HepG2 (cell line): Measurements from ENCODE around the gene UBAC1. TPM values are rescaled to one million over a fixed set of nuclear protein-coding genes. Genes with fewer than 3 reads are reported as not detected.

Experiments
- ASH2L ChIP-seq: fragments of 300-600, 200-600 bp; sonication (generic); IDR thresholded peaks from 2 replicates; pipeline ENCODE4 v1.7.0; 2017; ENCODE audit warnings: low read depth, mild to moderate bottlenecking, moderate library complexity, mixed read lengths, low read length; ENCODE audit not compliant: insufficient read length
- BCL6 ChIP-seq: IDR thresholded peaks from 2 replicates; pipeline ENCODE4 v1.6.1; 2016; ENCODE audit warnings: missing genetic modification reagents, missing compliant biosample characterization
- HNRNPLL ChIP-seq: fragments of 200-400 bp; formaldehyde crosslinking; IDR thresholded peaks from 2 replicates; pipeline ENCODE4 v1.6.1; 2017; ENCODE audit warnings: mild to moderate bottlenecking, low read depth, low read length; ENCODE audit not compliant: poor library complexity, severe bottlenecking
- PHF21A ChIP-seq: sonication (generic); formaldehyde crosslinking; IDR thresholded peaks from 2 replicates; pipeline ENCODE4 v1.5.0; 2020; ENCODE audit warnings: mild to moderate bottlenecking, missing genetic modification reagents
- PRPF4 ChIP-seq: fragments of 200-400 bp; formaldehyde crosslinking; IDR thresholded peaks from 2 replicates; pipeline ENCODE4 v1.6.1; 2016; ENCODE audit warnings: low read length, low read depth; ENCODE audit not compliant: poor library complexity, severe bottlenecking
- SIN3A ChIP-seq: IDR thresholded peaks from 2 replicates; pipeline ENCODE4 v1.6.1; 2011; ENCODE audit warnings: low read depth, mild to moderate bottlenecking, control low read depth, low read length, borderline replicate concordance
- SOX13 ChIP-seq, 3 experiments: fragments of 450-650 bp in 1 of 3; sonication (generic) in 1 of 3; formaldehyde crosslinking in 1 of 3; IDR thresholded peaks in 2 of 3; conservative IDR thresholded peaks in 1 of 3; 2 replicates each; pipeline versions ENCODE4 v1.5.0 to v1.6.1; 2016 to 2020; ENCODE audit warnings: antibody characterized with exemption in 1 of 3, mild to moderate bottlenecking in 1 of 3, missing compliant biosample characterization in 1 of 3, missing genetic modification reagents in 1 of 3, moderate library complexity in 1 of 3
- TAF1 ChIP-seq: sonication (generic); formaldehyde crosslinking; IDR thresholded peaks from 2 replicates; pipeline ENCODE4 v1.4.0; 2020; ENCODE audit warnings: missing genetic modification reagents
- ZFP36L1 ChIP-seq: sonication (generic); formaldehyde crosslinking; IDR thresholded peaks from 2 replicates; pipeline ENCODE4 v1.8.0; 2022; ENCODE audit warnings: mild to moderate bottlenecking, missing genetic modification reagents, moderate library complexity
- ZNF24 ChIP-seq: fragments of 450-650 bp; IDR thresholded peaks from 2 replicates; pipeline ENCODE4 v1.6.1; 2017; ENCODE audit warnings: antibody characterized with exemption, mild to moderate bottlenecking
- ZNF607 ChIP-seq: sonication (generic); formaldehyde crosslinking; IDR thresholded peaks from 2 replicates; pipeline ENCODE4 v1.5.1; 2020; ENCODE audit warnings: missing genetic modification reagents, mild to moderate bottlenecking, borderline replicate concordance
- ZNF724P ChIP-seq: sonication (generic); formaldehyde crosslinking; IDR thresholded peaks from 2 replicates; pipeline ENCODE4 v1.8.0; 2022; ENCODE audit warnings: missing genetic modification reagents, borderline replicate concordance
- polyA plus RNA-seq, 8 experiments: library from polyadenylated mRNA; depleted of rRNA in 3 of 8; stranded (reverse) in 7 of 8; unstranded in 1 of 8; fragments of >200 nt; fragmentation: Illumina TruSeq in 4 of 8; extraction: Trizol in 4 of 8; gene quantifications; 2 replicates each; pipeline versions ENCODE4 v1.2.1 to v1.2.3, GENCODE V29; 2011 to 2016; ENCODE audit warnings: low read depth in 4 of 8, missing spikeins in 1 of 8, mixed read lengths in 1 of 8; ENCODE audit not compliant: insufficient read depth in 1 of 8
- total RNA-seq, 5 experiments: library from RNA; depleted of rRNA; stranded (reverse); fragments of >200 nt; fragmentation: Illumina TruSeq; extraction: Trizol; gene quantifications; 2 replicates each; pipeline ENCODE4 v1.2.3, GENCODE V29; 2016; ENCODE audit warnings: low read depth in 1 of 5
- TF ChIP-seq, protein P1 (sequence below): IDR thresholded peaks from 2 replicates; pipeline ENCODE4 v1.6.1; 2016; ENCODE audit warnings: low read depth, missing genetic modification reagents, missing compliant biosample characterization
- TF ChIP-seq, protein P2 (sequence below): sonication (generic); formaldehyde crosslinking; IDR thresholded peaks from 2 replicates; pipeline ENCODE4 v1.4.0; 2020; ENCODE audit warnings: missing genetic modification reagents, borderline replicate concordance
- TF ChIP-seq, protein P3 (sequence below): sonication (generic); formaldehyde crosslinking; IDR thresholded peaks from 2 replicates; pipeline ENCODE4 v1.4.0; 2020; ENCODE audit warnings: missing genetic modification reagents

The UBAC1 gene
- total and polyA plus RNA-seq, 2 of the 13 experiments (the other 11 are each of a cell fraction or from before 2014, with no cell fraction given) = 32.2 to 34.1 TPM

DNA sequence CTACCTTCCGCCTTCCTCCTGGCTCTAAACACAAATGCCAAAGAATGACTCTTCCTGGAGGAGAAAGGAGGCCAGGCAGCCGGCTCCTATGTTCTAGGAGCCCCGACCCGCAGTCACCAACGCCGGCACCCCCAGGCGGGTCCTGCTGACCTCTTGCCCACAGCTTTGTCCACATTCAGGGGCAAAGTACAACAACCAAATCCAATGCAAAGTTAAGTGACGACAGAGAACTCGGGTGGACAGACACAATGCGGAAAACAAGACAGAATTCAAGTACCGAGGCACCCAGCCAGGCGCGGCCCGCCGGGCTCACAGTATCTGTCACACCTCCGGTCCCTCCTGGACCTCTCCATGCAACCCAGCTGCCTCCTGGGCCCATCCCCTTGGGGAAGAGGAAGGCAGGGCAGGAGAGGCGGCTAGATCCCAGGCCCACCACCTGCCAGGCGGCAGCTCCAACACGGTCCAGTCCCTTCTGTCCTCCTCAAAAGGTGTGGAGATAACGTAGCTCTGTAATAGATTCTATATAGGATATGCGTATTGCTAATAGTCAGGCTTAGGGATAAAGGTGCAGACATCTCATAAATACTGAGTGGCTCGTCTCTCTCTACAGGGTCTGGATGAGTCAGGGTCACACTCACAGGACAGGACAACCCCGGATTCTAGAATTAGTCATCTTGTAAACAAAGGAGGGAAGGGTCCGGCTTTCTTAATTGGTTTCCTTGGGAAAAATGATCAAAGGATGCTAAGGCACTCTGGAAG is 46.9 kb upstream of the UBAC1 start (continued):
- TF ChIP-seq, protein P1, sequence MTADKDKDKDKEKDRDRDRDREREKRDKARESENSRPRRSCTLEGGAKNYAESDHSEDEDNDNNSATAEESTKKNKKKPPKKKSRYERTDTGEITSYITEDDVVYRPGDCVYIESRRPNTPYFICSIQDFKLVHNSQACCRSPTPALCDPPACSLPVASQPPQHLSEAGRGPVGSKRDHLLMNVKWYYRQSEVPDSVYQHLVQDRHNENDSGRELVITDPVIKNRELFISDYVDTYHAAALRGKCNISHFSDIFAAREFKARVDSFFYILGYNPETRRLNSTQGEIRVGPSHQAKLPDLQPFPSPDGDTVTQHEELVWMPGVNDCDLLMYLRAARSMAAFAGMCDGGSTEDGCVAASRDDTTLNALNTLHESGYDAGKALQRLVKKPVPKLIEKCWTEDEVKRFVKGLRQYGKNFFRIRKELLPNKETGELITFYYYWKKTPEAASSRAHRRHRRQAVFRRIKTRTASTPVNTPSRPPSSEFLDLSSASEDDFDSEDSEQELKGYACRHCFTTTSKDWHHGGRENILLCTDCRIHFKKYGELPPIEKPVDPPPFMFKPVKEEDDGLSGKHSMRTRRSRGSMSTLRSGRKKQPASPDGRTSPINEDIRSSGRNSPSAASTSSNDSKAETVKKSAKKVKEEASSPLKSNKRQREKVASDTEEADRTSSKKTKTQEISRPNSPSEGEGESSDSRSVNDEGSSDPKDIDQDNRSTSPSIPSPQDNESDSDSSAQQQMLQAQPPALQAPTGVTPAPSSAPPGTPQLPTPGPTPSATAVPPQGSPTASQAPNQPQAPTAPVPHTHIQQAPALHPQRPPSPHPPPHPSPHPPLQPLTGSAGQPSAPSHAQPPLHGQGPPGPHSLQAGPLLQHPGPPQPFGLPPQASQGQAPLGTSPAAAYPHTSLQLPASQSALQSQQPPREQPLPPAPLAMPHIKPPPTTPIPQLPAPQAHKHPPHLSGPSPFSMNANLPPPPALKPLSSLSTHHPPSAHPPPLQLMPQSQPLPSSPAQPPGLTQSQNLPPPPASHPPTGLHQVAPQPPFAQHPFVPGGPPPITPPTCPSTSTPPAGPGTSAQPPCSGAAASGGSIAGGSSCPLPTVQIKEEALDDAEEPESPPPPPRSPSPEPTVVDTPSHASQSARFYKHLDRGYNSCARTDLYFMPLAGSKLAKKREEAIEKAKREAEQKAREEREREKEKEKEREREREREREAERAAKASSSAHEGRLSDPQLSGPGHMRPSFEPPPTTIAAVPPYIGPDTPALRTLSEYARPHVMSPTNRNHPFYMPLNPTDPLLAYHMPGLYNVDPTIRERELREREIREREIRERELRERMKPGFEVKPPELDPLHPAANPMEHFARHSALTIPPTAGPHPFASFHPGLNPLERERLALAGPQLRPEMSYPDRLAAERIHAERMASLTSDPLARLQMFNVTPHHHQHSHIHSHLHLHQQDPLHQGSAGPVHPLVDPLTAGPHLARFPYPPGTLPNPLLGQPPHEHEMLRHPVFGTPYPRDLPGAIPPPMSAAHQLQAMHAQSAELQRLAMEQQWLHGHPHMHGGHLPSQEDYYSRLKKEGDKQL (CRISPR knock-in tag) = no peak
- no peak for TF ChIP-seq TAF1 (CRISPR knock-in tag)
- peak; percentile 38 for TF ChIP-seq PHF21A
- peak; percentile 54; the same call in 1 of the 2 replicates for TF ChIP-seq SIN3A
- peak; percentile 88 for TF ChIP-seq ASH2L
- TF ChIP-seq, protein P2, sequence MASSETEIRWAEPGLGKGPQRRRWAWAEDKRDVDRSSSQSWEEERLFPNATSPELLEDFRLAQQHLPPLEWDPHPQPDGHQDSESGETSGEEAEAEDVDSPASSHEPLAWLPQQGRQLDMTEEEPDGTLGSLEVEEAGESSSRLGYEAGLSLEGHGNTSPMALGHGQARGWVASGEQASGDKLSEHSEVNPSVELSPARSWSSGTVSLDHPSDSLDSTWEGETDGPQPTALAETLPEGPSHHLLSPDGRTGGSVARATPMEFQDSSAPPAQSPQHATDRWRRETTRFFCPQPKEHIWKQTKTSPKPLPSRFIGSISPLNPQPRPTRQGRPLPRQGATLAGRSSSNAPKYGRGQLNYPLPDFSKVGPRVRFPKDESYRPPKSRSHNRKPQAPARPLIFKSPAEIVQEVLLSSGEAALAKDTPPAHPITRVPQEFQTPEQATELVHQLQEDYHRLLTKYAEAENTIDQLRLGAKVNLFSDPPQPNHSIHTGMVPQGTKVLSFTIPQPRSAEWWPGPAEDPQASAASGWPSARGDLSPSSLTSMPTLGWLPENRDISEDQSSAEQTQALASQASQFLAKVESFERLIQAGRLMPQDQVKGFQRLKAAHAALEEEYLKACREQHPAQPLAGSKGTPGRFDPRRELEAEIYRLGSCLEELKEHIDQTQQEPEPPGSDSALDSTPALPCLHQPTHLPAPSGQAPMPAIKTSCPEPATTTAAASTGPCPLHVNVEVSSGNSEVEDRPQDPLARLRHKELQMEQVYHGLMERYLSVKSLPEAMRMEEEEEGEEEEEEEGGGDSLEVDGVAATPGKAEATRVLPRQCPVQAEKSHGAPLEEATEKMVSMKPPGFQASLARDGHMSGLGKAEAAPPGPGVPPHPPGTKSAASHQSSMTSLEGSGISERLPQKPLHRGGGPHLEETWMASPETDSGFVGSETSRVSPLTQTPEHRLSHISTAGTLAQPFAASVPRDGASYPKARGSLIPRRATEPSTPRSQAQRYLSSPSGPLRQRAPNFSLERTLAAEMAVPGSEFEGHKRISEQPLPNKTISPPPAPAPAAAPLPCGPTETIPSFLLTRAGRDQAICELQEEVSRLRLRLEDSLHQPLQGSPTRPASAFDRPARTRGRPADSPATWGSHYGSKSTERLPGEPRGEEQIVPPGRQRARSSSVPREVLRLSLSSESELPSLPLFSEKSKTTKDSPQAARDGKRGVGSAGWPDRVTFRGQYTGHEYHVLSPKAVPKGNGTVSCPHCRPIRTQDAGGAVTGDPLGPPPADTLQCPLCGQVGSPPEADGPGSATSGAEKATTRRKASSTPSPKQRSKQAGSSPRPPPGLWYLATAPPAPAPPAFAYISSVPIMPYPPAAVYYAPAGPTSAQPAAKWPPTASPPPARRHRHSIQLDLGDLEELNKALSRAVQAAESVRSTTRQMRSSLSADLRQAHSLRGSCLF = no peak
- no peak for TF ChIP-seq SOX13 (IDR thresholded peaks at IDR 0.05)
- TF ChIP-seq SOX13 (CRISPR knock-in tag; conservative IDR thresholded peaks at IDR 0.05 in 1 of 2, IDR thresholded peaks at IDR 0.05 in 1 of 2) = peak in 1 of 2 experiments; percentile 73; a peak in 2 of 4 replicates
- TF ChIP-seq HNRNPLL = peak; percentile 28
- no peak for TF ChIP-seq ZNF24
- peak; percentile 55 for TF ChIP-seq BCL6 (CRISPR knock-in tag)
- TF ChIP-seq ZNF607 (CRISPR knock-in tag) = peak; percentile 55; the same call in 1 of the 2 replicates
- TF ChIP-seq PRPF4 = no peak
- no peak for TF ChIP-seq ZNF724P (CRISPR knock-in tag)
- TF ChIP-seq ZFP36L1 = no peak
- TF ChIP-seq, protein P3, sequence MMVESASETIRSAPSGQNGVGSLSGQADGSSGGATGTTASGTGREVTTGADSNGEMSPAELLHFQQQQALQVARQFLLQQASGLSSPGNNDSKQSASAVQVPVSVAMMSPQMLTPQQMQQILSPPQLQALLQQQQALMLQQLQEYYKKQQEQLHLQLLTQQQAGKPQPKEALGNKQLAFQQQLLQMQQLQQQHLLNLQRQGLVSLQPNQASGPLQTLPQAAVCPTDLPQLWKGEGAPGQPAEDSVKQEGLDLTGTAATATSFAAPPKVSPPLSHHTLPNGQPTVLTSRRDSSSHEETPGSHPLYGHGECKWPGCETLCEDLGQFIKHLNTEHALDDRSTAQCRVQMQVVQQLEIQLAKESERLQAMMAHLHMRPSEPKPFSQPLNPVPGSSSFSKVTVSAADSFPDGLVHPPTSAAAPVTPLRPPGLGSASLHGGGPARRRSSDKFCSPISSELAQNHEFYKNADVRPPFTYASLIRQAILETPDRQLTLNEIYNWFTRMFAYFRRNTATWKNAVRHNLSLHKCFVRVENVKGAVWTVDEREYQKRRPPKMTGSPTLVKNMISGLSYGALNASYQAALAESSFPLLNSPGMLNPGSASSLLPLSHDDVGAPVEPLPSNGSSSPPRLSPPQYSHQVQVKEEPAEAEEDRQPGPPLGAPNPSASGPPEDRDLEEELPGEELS (CRISPR knock-in tag) = peak; percentile 14; the same call in 1 of the 2 replicates
